Upper lobe of left lung (tissue), 4 donors: ENCODE results near the gene IGFLR1.

Experiments used
- CTCF ChIP-seq, 6 experiments: fragments of 450-650 bp in 4 of 6; fragments of 200-600 bp in 2 of 6; sonication (generic) in 2 of 6; IDR thresholded peaks; one replicate each; pipeline ENCODE4 v1.5.1; 2016 to 2019; ENCODE audit warnings: antibody characterized with exemption in 6 of 6
- EP300 ChIP-seq, 4 donors: sonication (generic); formaldehyde crosslinking; IDR thresholded peaks; one replicate each; pipeline ENCODE4 v1.5.1; 2017; ENCODE audit warnings: antibody characterized with exemption in 4 of 4, control low read depth in 2 of 4

GRCh38 chr19:35751839-35752745 lies 9.8 kb upstream of the IGFLR1 start:
- no peak for TF ChIP-seq CTCF (IDR thresholded peaks at IDR 0.05)
- TF ChIP-seq EP300 (IDR thresholded peaks at IDR 0.05), result no peak
